Esophagus (tissue), 2 donors: ENCODE data around the gene ENTPD3. TPM values are rescaled to one million over a fixed set of nuclear protein-coding genes. Genes with fewer than 3 reads are reported as not detected.
A peak's percentile ranks its signal among the peaks of the same experiment; 100 is the strongest.
"Not testable (repeated sequence)": the region's sequence is repeated elsewhere in the genome, so short reads cannot be mapped to it uniquely, and the experiment has no call there.

ENCODE experiments used
- H3K27ac ChIP-seq, 2 donors: one replicate each; pipeline ENCODE4 v1.5.1; 2013; ENCODE audit warnings: low read depth in 2 of 2, mild to moderate bottlenecking in 2 of 2, inconsistent platforms in 1 of 2, low read length in 1 of 2, moderate library complexity in 1 of 2
- H3K27me3 ChIP-seq, 2 donors: one replicate each; pipeline ENCODE4 v1.6.1; 2013; ENCODE audit warnings: low read length in 2 of 2, control low read depth in 1 of 2, mild to moderate bottlenecking in 1 of 2; ENCODE audit not compliant: insufficient read depth in 2 of 2, control insufficient read depth in 1 of 2
- H3K36me3 ChIP-seq, 2 donors: one replicate each; pipeline ENCODE4 v1.6.1; 2013; ENCODE audit warnings: low read length in 1 of 2; ENCODE audit not compliant: control insufficient read depth in 2 of 2, insufficient read depth in 2 of 2
- H3K4me1 ChIP-seq, 2 donors: one replicate each; pipeline ENCODE4 v1.6.1; 2013; ENCODE audit warnings: low read length in 1 of 2; ENCODE audit not compliant: control insufficient read depth in 2 of 2, insufficient read depth in 2 of 2
- H3K4me3 ChIP-seq, 2 donors: one replicate each; pipeline ENCODE4 v1.5.1; 2013; ENCODE audit warnings: low read length in 2 of 2, mild to moderate bottlenecking in 2 of 2, low read depth in 1 of 2, moderate library complexity in 1 of 2
- H3K9me3 ChIP-seq, 2 donors: one replicate each; pipeline ENCODE4 v1.6.1; 2013; ENCODE audit warnings: mild to moderate bottlenecking in 2 of 2, low read depth in 1 of 2, low read length in 1 of 2, moderate library complexity in 1 of 2; ENCODE audit not compliant: control insufficient read depth in 2 of 2, insufficient read depth in 1 of 2
- WGBS, 2 donors: extraction: QIAGEN DNeasy Blood & Tissue Kit; methylation state at CpG; one replicate each; pipeline ENCODE4 v1.1.7; 2013; 5-methylcytosine and 5-hydroxymethylcytosine counted together
- polyA plus RNA-seq, 2 donors: library from polyadenylated mRNA; stranded (reverse); fragments of 200-250 nt; gene quantifications; one replicate each; pipeline ENCODE4 v1.2.3, GENCODE V29; 2013
- donor health status: healthy with polysubstance abuse.
- donor health status: Bipolar disorder and iron deficiency.

Gene ENTPD3
- polyA plus RNA-seq, 2 donors, result 4.0 to 4.2 TPM

DNA sequence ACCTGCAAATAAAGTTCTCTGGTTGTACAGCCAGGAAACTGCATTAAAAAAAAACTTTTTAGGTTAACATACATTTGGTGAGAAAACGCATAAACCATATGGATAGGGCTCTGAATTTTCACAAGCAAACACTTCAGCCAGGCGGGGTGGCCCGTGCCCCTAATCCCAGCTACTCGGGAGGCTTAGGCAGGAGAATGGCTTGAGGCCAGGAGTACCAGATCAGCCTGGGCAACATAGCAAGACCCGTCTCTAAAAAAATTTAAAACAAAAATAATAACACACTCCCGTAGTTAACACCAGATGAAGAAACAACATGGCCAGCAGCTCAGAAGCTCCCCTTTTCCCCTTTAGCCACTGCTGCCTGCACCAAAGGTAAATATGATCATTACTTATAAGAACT is 66.9 kb downstream of the ENTPD3 start:
- Histone ChIP-seq H3K27ac (peak overlapping the region in 1 of 2 donors; percentile 94), H3K9me3 (no peaks in the 10 kb centered on the region), H3K4me3 (peak overlapping the region in 1 of 2 donors; percentile 69), H3K4me1 (peaks cover 2 to 3% of the 10 kb centered on the region in 2 donors), H3K36me3 (peaks cover 2 to 5% of the 10 kb centered on the region in 2 donors), H3K27me3 (no peaks in the 10 kb centered on the region)
- 32 to 35% methylated on average over 6 of the region's 6 CpGs for WGBS, 2 donors

DNA sequence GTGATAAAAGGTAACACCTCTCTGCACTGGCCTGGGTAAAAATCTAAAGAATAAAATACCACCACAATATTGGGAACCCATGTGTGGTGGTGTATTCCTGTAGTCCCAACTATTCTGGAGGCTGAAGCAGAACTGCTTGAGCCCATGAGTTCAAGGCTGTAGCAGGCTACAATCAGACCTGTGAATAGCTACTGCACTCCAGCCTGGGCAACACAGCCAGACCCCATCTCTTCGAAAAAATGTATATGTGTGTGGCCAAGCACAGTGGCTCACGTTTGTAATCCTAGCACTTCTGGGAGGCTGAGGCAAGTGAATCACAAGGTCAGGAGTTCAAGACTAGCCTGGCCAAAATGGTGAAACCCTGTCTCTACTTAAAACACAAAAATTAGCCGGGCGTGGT is 68.3 kb downstream of the ENTPD3 start:
- no peak overlapping the region for H3K4me3 ChIP-seq
- H3K27me3 ChIP-seq, result no peaks in the 10 kb centered on the region
- H3K4me1 ChIP-seq, result peaks cover 2 to 6% of the 10 kb centered on the region in 2 donors
- H3K9me3 ChIP-seq, result no peaks in the 10 kb centered on the region
- 89 to 90% methylated on average over 4 of the region's 4 CpGs for WGBS, 2 donors
- no peak overlapping the region for H3K27ac ChIP-seq
- H3K36me3 ChIP-seq, result peaks cover 2 to 6% of the 10 kb centered on the region in 2 donors

DNA sequence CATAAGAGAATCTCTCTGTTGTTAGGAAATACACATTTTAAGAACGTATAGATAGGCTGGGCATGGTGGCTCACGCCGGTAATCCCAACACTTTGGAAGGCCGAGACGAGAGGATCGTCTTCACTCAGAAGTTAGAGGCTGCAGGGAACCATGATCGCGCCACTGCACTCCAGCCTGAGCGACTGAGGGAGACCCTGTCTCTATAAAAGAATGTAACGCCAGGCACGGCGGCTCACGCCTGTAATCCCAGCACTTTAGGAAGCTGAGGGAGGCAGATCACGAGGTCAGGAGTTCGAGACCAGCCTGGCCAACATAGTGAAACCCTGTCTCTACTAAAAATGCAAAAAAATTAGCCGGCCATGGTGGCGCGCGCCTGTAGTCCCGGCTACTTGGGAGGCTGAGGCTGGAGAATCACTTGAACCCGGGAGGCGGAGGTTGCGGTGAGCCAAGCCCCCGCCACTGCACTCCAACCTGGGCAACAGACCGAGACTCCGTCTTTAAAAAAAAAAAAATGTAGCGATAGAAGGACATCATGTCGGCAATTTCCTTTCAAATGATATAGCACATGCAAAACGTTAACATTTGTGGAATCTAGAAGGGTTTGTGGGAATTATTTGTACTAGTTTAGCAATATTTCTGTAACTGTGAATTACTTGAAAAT is 69.4 kb downstream of the ENTPD3 start:
- Histone ChIP-seq H3K36me3 (peaks cover 4 to 11% of the 10 kb centered on the region in 2 donors), H3K9me3 (no peaks in the 10 kb centered on the region), H3K4me3 (peak overlapping the region; percentile 49 to 85), H3K27ac (peak overlapping the region in 1 of 2 donors; percentile 80), H3K4me1 (peaks cover 2 to 6% of the 10 kb centered on the region in 2 donors), H3K27me3 (no peaks in the 10 kb centered on the region)
- WGBS, 2 donors, result 53 to 58% methylated on average over 29 of the region's 29 CpGs

DNA sequence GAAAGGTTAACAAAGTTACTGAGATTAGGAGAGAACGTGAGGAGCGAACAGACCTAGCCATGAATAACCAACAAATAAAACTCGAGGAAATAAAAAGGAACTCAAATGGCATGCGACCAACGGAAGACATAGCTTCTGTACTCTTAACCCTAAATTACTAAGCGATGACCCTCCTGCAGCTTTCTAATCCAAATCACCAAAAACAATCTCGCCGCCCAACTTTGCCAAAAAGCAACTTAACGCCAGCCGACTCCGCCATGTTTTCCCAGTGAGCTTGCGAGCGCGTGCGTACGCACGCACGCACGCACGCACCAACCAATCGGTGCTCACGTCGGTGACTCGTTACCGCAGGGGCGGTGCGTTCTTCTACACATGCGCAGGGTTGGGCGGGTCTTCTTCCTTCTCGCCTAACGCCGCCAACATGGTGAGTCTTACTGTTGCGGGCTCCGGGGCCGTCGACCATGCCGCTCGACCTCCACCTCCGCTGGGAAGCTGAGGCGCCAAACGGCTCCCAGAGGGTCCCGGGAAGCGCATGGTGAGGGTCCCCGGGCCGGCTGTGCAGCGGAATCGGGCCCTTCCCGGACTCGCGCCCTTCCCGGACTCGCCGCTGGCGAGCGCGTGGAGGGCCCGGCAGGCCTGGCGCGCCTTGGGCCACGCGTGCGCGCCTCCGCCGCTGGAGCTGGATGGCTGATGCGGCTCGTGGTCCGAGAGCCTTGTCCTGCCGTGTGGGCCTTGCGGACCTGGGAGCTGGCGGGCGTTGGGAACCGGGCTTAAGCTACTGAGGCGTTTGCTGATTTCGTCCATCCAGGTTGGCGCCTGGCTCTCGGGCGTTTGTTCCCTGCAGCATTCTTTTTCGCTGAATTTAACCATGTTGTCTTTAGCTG is 70.2 kb downstream of the ENTPD3 start, which contains the start of gene RPL14:
RPL14 (plus strand) TSS at position 400 of the 884 bp plus-strand sequence; CDS start at position 533, 133 bp downstream.
- H3K27ac ChIP-seq, result peak within 1 kb of the TSS; percentile 88 to 94
- peaks cover 10 to 11% of the 10 kb centered on the region in 2 donors for H3K36me3 ChIP-seq
- no peaks in the 10 kb centered on the region for H3K27me3 ChIP-seq
- WGBS, 2 donors, result 0% methylated on average over 79 of the region's 79 CpGs
- peaks cover 2 to 6% of the 10 kb centered on the region in 2 donors for H3K4me1 ChIP-seq
- H3K9me3 ChIP-seq, result no peaks in the 10 kb centered on the region
- H3K4me3 ChIP-seq, result peak within 1 kb of the TSS; percentile 85 to 99

GRCh38 chr3:40458473-40458872 is 71.5 kb downstream of the ENTPD3 start:
- no peaks in the 10 kb centered on the region for H3K27me3 ChIP-seq
- peaks cover 10 to 17% of the 10 kb centered on the region in 2 donors for H3K36me3 ChIP-seq
- peaks cover 2 to 6% of the 10 kb centered on the region in 2 donors for H3K4me1 ChIP-seq
- H3K4me3 ChIP-seq, result peak overlapping the region in 1 of 2 donors; percentile 85
- 80 to 85% methylated on average over 4 of the region's 4 CpGs for WGBS, 2 donors
- peak overlapping the region in 1 of 2 donors; percentile 3 for H3K27ac ChIP-seq
- H3K9me3 ChIP-seq, result no peaks in the 10 kb centered on the region

DNA sequence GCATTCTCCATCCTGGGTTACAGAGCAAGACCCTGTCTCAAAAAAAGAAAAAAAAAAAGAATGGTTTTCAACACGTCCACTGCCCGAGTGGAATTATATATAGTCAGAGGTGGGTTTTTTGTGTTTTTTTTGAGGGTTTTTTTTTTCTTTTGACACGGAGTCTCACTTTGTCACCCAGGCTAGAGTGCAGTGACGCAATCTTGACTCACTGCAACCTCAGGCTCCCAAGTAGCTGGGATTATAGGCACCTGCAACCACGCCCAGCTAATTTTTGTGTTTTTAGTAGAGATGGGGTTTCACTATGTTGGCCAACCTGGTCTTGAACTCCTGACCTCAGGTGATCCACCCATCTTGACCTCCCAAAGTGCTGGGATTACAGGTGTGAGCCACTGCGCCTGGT is 73.5 kb downstream of the ENTPD3 start:
- not testable (repeated sequence) for H3K9me3 ChIP-seq, H3K27me3 ChIP-seq, H3K4me3 ChIP-seq, H3K27ac ChIP-seq, H3K4me1 ChIP-seq
- H3K36me3 ChIP-seq, result peaks cover 10 to 20% of the 10 kb centered on the region in 2 donors
- WGBS, 2 donors, result 69 to 78% methylated on average over 6 of the region's 6 CpGs

DNA sequence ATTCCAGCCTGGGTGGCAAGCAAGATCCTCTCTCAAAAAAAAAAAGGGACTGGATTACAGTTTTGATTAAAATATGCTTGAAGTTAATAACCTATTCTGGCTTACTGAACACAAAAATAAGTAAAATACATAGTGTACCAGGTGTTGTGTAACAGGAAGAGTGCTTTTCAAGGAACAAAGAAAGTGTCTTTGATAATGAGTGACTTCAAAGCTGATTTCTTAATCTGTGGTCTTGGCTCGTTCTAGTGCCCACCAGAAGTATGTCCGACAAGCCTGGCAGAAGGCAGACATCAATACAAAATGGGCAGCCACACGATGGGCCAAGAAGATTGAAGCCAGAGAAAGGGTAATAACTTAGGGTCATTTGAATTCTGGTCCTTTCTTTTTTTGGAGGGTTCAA is 74.2 kb downstream of the ENTPD3 start:
- Histone ChIP-seq H3K4me3 (no peak overlapping the region), H3K27ac (no peak overlapping the region), H3K9me3 (no peaks in the 10 kb centered on the region), H3K4me1 (peaks cover 2 to 5% of the 10 kb centered on the region in 2 donors), H3K27me3 (no peaks in the 10 kb centered on the region), H3K36me3 (peaks cover 10 to 20% of the 10 kb centered on the region in 2 donors)
- 76 to 80% methylated on average over 3 of the region's 3 CpGs for WGBS, 2 donors

- not testable (repeated sequence) for H3K27ac ChIP-seq, H3K27me3 ChIP-seq, H3K4me3 ChIP-seq, H3K9me3 ChIP-seq, H3K4me1 ChIP-seq
- 96% methylated on average over 7 of the region's 7 CpGs for WGBS, 2 donors
- peaks cover 10 to 20% of the 10 kb centered on the region in 2 donors for H3K36me3 ChIP-seq
Observed at GRCh38 chr3:40462838-40463237, 75.9 kb downstream of the ENTPD3 start.

DNA sequence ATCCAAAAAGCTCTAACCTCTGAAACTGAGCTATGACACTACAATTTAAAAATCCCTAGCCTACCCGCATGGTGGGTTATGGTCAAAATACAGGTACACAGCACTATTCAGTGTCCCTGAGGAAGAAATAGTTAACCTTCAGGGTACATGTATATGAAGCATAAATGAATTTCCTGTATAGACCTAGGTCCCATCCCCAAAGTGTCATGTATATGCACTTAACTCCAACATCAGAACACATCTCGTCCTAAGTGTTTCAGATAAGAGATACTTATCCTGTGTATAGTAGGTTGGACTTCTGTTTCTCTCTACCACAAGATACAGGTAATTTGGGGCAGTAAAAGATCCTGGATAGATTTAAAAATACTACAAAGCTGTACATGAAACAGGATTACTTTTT is 76.6 kb downstream of the ENTPD3 start:
- Histone ChIP-seq H3K4me1 (peaks cover 2% of the 10 kb centered on the region in 2 donors), H3K4me3 (no peak overlapping the region), H3K27me3 (no peaks in the 10 kb centered on the region), H3K27ac (no peak overlapping the region), H3K36me3 (peaks cover 8 to 18% of the 10 kb centered on the region in 2 donors), H3K9me3 (no peaks in the 10 kb centered on the region)
- 88 to 97% methylated on average over 2 of the region's 2 CpGs for WGBS, 2 donors
